GM18907 (cell line): ENCODE measurements around the gene HINT3.
"Not testable (repeated sequence)": the region's sequence is repeated elsewhere in the genome, so short reads cannot be mapped to it uniquely, and the experiment has no call there.

Experiments used
- ATAC-seq: cut with Tn5 transposase; IDR thresholded peaks from one replicate; pipeline ENCODE4 v1.9.1; 2021; ENCODE audit warnings: mild to moderate bottlenecking, moderate library complexity; ENCODE audit not compliant: unreplicated experiment

Gene HINT3

GRCh38 chr6:125995972-125996580, 39.5 kb downstream of the HINT3 start:
- peak; percentile 95 for ATAC-seq

- no peak for ATAC-seq
Measured at GRCh38 chr6:126002755-126003679, 46.4 kb downstream of the HINT3 start.

- no peak for ATAC-seq
Measured at GRCh38 chr6:126007800-126008199, 51.2 kb downstream of the HINT3 start.

DNA sequence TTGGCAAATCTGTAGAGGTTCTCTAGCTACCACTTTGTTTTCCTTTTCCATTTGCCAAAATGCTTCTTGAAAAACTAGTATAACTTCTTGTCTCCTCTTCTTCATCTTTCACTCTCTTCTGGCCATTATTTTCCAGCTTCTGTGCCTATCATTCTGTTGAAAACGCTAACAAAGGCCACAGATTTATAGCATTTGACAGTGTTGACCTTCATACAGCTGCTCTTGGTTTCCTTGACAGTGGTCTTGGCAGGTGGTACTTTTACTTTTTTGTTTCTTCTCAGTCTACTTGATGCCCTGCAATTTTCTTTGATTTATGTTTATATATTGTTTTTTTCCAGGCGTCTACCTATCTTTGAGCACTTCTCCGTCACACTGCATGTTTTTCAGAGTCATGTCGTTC, 53.5 kb downstream of the HINT3 start:
- ATAC-seq: no peak

DNA sequence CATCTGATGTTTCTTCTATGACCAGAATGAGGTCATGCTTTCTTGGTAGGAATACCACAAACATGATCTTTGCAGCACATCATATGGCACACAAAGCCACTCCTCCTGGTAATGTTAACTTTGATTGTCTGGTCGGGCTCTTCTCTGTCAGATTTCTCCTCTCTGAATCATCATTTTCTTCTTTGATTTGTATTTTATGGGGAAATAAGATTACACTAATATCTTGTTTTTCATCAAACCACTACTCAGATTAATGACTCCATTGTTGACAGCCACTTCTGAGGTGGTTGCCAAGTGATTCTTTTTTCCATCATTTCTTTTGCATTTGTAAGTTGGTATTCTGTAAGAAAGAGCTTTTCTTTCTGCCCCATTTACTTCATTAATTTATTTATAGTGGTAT, 59.3 kb downstream of the HINT3 start:
- ATAC-seq: no peak

- no peak for ATAC-seq
Measured at GRCh38 chr6:126016591-126016990, 60.0 kb downstream of the HINT3 start.

GRCh38 chr6:126017668-126018067, 61.1 kb downstream of the HINT3 start:
- ATAC-seq: no peak

GRCh38 chr6:126020305-126021050, 63.9 kb downstream of the HINT3 start:
- no peak for ATAC-seq

GRCh38 chr6:126023474-126023873, 66.9 kb downstream of the HINT3 start:
- ATAC-seq: not testable (repeated sequence)

DNA sequence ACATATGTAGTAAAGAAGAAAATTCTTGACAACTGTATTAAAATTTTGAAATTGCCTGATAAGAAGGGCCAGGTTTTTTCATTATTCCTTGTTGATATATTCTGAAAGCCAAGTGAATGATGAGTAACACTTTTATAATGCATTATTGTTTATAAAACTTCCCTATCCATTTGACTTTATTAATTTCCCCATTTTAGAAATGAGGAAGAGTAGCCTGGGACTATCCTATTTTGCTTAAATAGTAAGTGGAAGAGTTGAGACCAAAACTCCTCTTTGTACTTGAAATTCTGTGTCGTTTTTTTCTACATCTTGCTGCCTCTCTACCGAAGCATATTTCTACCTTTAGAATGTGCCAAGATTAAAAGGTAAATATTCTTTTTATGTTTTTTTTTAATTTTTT, 69.4 kb downstream of the HINT3 start:
- no peak for ATAC-seq

GRCh38 chr6:126027601-126028000, 71.0 kb downstream of the HINT3 start:
- ATAC-seq: no peak
